ENCODE data around the gene YLPM1. TPM values are rescaled to one million over a fixed set of nuclear protein-coding genes. Genes with fewer than 3 reads are reported as not detected.

YLPM1 gene
- polyA plus RNA-seq, 3 donors, result 2.9 to 19.2 (median 6.2) TPM

GRCh38 chr14:74853581-74853980, 90.5 kb downstream of the YLPM1 start:
- peaks cover 7% of the 10 kb centered on the region for H3K4me1 Mint-ChIP-seq

GRCh38 chr14:74855021-74855420, 91.9 kb downstream of the YLPM1 start:
- peaks cover 7% of the 10 kb centered on the region for H3K4me1 Mint-ChIP-seq
- H3K36me3 ChIP-seq (replicated peaks in 1 of 2; ENCODE audit: control insufficient read depth in 1 of 2, insufficient read depth in 2 of 2, low read length in 2 of 2), result no peaks in the 10 kb centered on the region
- H3K4me3 ChIP-seq (replicated peaks in 1 of 3; ENCODE audit: low read depth in 2 of 3, low read length in 3 of 3), result no peak overlapping the region
- H3K4me3 Mint-ChIP-seq, result no peak overlapping the region
- H3K27ac ChIP-seq (ENCODE audit: low read depth in 1 of 2, low read length in 2 of 2), result no peak overlapping the region
- no peaks in the 10 kb centered on the region for H3K4me1 ChIP-seq (ENCODE audit: control insufficient read depth in 1 of 2, insufficient read depth in 2 of 2, low read length in 2 of 2)
- intact Hi-C loops (cut with micrococcal nuclease), result no loop called here
- peaks cover 0 to 6% (median 0%) of the 10 kb centered on the region in 3 donors for H3K27me3 Mint-ChIP-seq (ENCODE audit: low read depth in 3 of 3)
- no peak for DNase-seq
- H3K9me3 Mint-ChIP-seq, result no peaks in the 10 kb centered on the region
- no peak overlapping the region for H2AFZ ChIP-seq (ENCODE audit: insufficient read depth, low read depth, low read length, poor library complexity, severe bottlenecking)
- no peaks in the 10 kb centered on the region for H3K27me3 ChIP-seq (ENCODE audit: control insufficient read depth in 2 of 2, insufficient read depth in 2 of 2, low read length in 2 of 2)
- H3K9me3 ChIP-seq (replicated peaks in 1 of 2; ENCODE audit: control insufficient read depth in 1 of 2, insufficient read depth in 1 of 2, low read length in 2 of 2), result no peaks in the 10 kb centered on the region
- H3K4me2 ChIP-seq (replicated peaks; ENCODE audit: extremely low read depth, low read length, poor library complexity, severe bottlenecking), result no peak overlapping the region
- H4K20me1 ChIP-seq (ENCODE audit: insufficient read depth, low read length), result no peaks in the 10 kb centered on the region
- no peak for TF ChIP-seq CTCF (IDR thresholded peaks at IDR 0.05)
- WGBS (ENCODE audit: insufficient coverage), result 80% methylated on average over 5 of the region's 7 CpGs
- no peaks in the 10 kb centered on the region for H3K79me2 ChIP-seq (ENCODE audit: insufficient read depth, low read length)
- no peaks in the 10 kb centered on the region for H3K36me3 Mint-ChIP-seq
- H3K27ac Mint-ChIP-seq, result no peak overlapping the region
- H3K9ac ChIP-seq (ENCODE audit: insufficient read depth, low read length, poor library complexity, severe bottlenecking), result no peak overlapping the region

More at GRCh38 chr14:74853581-74853980, 90.5 kb downstream of the YLPM1 start:
- Mint-ChIP-seq H3K4me3 (no peak overlapping the region), H3K36me3 (no peaks in the 10 kb centered on the region), H3K27ac (no peak overlapping the region), H3K27me3 (ENCODE audit: low read depth in 3 of 3) (peaks cover 0 to 6% (median 0%) of the 10 kb centered on the region in 3 donors), H3K9me3 (no peaks in the 10 kb centered on the region)
- no peak overlapping the region for H2AFZ ChIP-seq (ENCODE audit: insufficient read depth, low read depth, low read length, poor library complexity, severe bottlenecking)
- no peak overlapping the region for H3K27ac ChIP-seq (ENCODE audit: low read depth in 1 of 2, low read length in 2 of 2)
- no peaks in the 10 kb centered on the region for H4K20me1 ChIP-seq (ENCODE audit: insufficient read depth, low read length)
- H3K9me3 ChIP-seq (replicated peaks in 1 of 2; ENCODE audit: control insufficient read depth in 1 of 2, insufficient read depth in 1 of 2, low read length in 2 of 2), result no peaks in the 10 kb centered on the region
- no peak for TF ChIP-seq CTCF (IDR thresholded peaks at IDR 0.05)
- H3K4me1 ChIP-seq (ENCODE audit: control insufficient read depth in 1 of 2, insufficient read depth in 2 of 2, low read length in 2 of 2), result no peaks in the 10 kb centered on the region
- H3K4me2 ChIP-seq (replicated peaks; ENCODE audit: extremely low read depth, low read length, poor library complexity, severe bottlenecking), result no peak overlapping the region
- no peak overlapping the region for H3K4me3 ChIP-seq (replicated peaks in 1 of 3; ENCODE audit: low read depth in 2 of 3, low read length in 3 of 3)
- H3K36me3 ChIP-seq (replicated peaks in 1 of 2; ENCODE audit: control insufficient read depth in 1 of 2, insufficient read depth in 2 of 2, low read length in 2 of 2), result no peaks in the 10 kb centered on the region
- no peak overlapping the region for H3K9ac ChIP-seq (ENCODE audit: insufficient read depth, low read length, poor library complexity, severe bottlenecking)
- no peaks in the 10 kb centered on the region for H3K27me3 ChIP-seq (ENCODE audit: control insufficient read depth in 2 of 2, insufficient read depth in 2 of 2, low read length in 2 of 2)
- DNase-seq, result no peak
- intact Hi-C loops (cut with micrococcal nuclease), result no loop called here
- no peaks in the 10 kb centered on the region for H3K79me2 ChIP-seq (ENCODE audit: insufficient read depth, low read length)
- WGBS (ENCODE audit: insufficient coverage), result 78% methylated on average over 3 of the region's 4 CpGs
